GM21528 (cell line): ENCODE measurements around the gene NOTCH3.

Experiments used
- ATAC-seq: cut with Tn5 transposase; IDR thresholded peaks from one replicate; pipeline ENCODE4 v1.9.1; 2021; ENCODE audit warnings: mild to moderate bottlenecking, moderate library complexity; ENCODE audit not compliant: unreplicated experiment, low FRiP score

NOTCH3 gene

DNA sequence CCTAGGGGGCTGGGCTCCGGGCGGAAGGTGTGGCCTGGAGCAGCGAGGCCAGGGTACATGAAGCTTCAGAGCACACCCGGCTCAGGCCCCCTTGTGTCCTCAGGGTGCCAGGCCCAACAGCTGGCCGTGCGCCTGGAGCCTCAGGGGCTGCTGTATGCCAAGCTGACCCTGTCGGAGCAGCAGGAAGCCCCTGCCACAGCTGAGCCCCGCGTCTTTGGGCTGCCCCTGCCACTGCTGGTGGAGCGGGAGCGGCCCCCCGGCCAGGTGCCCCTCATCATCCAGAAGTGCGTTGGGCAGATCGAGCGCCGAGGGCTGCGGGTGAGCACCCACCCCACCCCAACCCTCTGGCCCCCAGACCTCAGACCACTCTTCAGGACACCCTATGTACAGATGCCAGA is 90.4 kb downstream of the NOTCH3 start:
- ATAC-seq: no peak

DNA sequence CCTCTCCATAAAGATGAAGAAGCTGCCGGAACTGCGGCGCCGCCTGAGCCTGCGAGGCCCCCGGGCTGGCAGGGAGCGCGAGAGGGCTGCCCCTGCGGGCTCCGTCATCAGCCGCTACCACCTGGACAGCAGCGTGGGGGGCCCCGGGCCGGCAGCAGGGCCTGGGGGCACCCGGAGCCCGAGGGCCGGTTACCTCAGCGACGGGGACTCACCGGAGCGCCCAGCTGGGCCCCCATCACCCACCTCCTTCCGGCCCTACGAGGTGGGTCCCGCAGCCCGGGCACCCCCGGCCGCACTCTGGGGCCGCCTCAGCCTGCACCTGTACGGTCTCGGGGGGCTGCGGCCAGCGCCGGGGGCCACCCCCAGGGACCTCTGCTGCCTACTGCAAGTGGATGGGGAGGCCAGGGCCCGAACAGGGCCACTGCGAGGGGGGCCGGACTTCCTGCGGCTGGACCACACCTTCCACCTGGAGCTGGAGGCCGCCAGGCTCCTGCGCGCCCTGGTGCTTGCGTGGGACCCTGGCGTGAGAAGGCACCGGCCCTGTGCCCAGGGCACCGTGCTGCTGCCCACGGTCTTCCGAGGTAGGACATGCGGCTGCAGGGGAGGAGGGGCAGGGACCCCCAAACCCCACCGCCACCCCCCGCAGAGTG is 90.9 kb downstream of the NOTCH3 start:
- no peak for ATAC-seq
